Medulla oblongata (tissue), 1 donor: Measurements from ENCODE around the gene ADAMTS10.
"Not testable (repeated sequence)": the region's sequence is repeated elsewhere in the genome, so short reads cannot be mapped to it uniquely, and the experiment has no call there.

Experiments used
- DNase-seq: peaks from one replicate; pipeline ENCODE4 v3.0.0-alpha.2; 2015; ENCODE audit errors: extremely low spot score

The ADAMTS10 gene

DNA sequence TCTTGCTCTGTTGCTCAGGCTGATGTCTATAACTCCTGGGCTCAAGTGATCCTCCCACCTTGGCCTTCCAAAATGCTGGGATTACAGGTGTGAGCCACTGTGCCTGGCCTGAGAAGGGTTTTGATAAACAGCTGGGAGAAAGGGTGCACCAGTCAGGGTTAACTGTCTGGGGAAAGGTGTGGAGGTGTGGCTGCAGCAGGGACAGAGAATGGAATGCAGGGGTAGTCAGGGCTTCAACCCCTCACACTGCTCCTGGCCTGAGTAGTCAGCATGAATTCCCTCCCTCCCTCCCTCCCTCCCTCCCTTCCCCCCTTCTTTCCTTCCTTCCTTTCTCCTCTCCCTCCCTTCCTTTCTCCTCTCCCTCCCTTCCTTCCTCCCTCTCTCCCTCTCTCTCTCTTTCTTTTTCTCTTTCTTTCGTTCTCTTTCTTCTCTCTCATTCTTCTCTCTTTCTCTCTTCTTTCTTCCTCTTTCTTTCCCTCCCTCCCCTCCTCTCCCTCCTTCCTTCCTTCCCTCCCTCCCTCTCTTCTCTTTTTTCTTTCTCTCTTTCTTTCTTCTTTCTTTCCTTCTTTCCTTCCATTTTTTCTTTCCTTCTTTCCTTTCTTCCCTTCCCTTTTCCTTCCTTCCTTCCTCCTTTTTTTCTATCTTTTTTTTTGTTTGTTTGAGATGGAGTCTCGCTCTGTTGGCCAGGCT, 49.3 kb downstream of the ADAMTS10 start:
- no peak for DNase-seq

DNA sequence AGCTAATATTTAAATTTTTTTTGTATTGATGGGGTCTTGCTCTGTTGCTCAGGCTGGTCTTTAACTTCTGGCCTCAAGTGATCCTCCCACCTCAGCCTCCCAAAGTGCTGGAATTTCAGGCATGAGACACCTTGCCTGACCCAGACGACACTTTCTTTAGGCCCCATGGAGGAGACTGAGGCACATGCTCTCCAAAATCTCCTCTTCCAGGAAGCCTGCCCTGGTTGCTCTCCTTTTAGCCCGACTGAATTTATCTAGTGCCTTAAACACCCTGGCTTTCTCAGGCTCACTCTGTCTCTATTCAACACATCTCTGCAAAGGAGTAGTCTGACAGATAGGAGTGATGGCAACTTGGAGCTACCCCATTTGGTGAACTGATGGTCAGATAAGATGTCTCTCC, 52.2 kb downstream of the ADAMTS10 start:
- no peak for DNase-seq

DNA sequence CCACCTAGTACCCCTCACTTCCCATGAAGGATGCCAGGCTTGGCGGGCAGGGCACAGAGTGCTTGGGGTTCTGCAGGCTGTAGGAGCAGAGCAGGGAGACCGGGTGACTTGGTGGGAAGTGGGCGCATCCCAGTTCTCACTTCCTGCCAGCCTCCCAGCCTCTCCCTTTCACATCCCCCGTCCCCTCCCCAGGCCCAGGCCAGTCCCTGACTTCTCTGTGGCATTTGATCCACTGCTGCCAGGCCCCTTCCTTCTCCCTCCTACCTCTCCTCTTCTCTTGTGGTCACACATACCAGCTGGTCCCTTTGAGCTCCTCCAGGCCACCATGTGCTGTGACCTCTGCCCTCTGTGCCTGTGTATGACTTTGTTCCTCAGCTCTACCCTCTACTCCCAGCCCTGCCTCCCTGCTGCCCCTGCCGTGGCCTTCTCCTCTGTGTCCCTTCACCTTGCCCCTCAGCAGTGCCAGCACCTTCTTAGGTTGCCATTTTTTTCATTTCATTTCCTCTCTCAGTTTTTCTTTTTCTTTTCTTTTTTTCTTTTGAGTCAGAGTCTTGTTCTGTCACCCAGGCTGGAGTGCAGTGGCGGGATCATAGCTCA, 52.8 kb downstream of the ADAMTS10 start:
- DNase-seq, result no peak

DNA sequence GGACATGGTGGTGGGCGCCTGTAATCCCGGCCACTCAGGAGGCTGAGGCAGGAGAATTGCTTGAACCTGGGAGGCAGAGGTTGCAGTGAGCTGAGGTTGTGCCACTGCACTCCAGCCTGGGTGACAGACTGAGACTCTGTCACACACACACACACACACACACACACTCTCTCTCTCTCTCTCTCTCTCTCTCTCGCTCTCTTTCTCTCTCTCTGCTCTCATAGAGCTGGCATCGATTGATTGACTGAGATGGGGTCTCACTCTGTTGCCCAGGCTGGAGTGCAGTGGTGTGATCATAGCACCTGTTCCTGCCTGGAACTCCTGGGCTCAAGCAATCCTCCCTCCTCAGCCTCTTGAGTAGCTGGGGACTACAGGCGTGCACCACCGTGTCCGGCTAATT, 56.8 kb downstream of the ADAMTS10 start:
- not testable (repeated sequence) for DNase-seq

DNA sequence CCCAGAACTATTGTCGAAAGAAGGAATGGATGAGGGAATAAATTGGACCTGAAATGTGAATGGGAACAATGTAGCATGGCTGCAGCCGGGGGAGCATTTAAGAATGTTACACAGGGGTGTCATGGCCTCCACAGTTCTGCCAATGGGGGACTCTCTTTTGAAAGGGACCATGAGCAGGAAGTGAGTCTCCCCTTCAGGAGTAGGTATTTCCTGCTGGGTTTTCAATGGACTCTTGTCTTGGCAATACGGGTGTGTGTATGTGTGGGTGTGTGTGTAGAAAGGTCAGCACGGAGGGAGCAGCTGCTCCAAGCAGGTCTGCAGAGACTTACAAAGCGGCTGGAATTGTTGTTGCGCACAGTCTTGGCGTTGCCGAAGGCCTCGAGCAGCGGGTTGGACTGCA, 57.7 kb downstream of the ADAMTS10 start:
- DNase-seq, result no peak

DNA sequence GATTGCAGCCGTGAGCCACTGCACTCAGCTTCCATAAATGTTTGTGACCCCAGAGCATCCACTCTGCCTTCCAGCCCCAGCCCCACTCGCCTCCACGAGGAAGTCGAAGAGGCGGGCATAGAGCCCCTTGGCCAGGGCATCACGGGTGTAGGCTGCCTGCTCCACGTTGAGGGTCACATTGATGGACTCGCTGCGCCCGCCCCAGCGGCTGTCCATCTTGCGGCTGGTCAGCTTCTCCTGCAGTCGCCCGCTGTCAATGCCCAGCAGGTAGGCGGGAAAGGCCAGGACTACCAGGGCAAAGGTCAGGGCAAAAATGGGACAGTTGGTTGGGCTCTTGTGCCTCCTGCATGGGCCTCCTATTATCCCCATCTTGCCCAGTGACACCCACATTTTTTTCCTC, 60.4 kb downstream of the ADAMTS10 start:
- DNase-seq, result no peak

DNA sequence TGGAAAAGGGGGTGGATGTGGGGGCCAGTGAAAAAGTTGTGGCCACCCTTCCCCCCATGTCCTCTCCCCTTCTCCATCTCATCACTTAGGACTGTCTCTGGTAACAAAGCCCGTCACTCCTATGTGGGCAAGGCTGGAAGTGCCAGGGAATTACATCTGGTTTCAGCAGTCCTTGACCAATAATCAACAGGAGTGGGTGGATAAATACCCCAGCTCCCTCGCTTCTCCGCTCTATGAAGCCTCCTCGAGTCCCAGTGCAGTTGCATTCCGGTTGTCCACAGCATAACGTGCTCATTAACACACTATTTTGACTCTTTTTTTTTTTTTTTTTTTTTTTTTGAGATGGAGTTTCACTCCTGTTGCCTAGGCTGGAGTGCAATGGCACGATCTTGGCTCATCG, 64.8 kb downstream of the ADAMTS10 start:
- DNase-seq, result no peak

DNA sequence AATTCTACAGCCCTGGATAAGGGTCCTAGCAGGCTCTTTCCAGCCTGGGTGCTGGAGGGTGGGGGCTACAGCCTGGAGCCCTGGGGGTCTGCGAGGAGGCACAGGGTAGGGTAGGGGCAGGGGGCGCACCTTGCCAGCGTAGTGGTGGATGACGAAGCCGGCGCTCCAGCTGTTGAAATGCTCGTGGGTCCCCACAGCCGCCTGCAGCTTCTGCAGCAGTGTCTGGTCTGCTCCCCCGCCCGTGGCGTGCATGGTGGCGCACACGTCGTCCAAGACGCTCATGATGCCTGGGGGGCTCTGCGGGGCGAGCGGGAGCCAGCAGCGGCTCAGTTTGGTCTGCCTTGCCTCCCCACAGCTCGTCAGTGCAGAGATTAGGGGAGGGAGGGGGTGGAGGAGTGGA, 66.3 kb downstream of the ADAMTS10 start:
- DNase-seq, result no peak

DNA sequence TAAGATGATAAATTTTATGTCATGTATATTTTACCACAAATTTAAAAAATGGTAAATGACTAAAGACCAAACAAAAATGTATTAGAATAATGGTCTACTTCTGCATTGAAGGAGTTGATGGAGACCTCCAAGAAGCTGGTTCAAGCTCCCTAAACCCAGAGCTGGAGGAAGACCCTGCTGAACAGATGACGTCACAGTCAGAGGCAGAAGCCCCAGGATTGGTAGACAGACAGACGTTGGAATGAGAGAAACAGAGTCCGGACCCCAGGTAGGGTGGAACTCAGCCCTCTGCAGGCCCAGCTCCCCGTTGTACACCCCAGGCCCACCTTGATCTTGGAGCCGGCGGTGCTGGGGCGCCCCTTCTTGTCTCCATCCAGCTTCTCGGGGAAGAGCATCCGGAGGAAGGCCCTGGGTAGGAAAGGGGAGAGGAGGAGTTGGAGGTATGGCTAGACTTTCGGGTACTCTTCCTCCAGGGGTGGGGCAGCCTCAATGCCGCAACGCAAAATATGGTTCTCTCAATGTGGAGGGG, 70.8 kb downstream of the ADAMTS10 start:
- no peak for DNase-seq

DNA sequence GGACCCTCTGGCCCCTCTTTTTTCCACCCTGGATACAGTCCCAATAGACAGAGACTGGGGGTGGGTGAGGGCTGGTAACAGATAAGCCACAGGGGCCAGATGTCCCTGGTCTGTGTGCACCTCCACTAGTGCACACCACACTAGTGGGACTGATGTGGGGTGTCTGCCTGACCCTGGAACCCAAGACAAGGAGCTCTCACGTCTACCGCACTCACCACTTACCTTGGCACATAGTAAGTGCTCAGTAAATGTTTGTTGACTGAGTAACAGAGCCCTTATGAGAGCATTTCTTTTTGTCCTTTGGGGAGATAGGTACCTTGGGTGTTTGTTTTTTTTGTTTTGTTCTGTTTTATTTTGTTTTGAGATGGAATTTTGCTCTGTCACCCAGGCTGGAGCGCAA, 73.4 kb downstream of the ADAMTS10 start:
- DNase-seq, result no peak

DNA sequence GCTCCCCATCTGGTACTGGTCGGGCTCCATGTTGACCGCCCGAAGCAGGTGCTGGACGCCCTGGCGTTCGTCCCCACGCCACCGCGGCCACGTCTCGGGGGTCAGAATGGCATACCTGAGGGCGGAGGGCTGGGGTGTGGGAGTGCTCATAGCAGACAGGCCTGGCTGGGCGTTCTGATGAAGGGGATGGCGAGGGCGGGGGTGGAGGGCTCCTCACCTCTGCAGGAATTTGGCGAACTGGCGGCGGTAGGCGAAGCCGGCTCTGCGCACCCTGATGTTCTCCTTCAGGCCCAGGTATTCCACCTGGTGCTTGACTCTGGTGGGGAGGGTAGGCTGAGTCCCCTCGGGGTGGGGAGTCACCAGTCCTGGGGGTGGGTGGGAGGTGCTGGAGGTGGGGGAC, 74.2 kb downstream of the ADAMTS10 start:
- no peak for DNase-seq

DNA sequence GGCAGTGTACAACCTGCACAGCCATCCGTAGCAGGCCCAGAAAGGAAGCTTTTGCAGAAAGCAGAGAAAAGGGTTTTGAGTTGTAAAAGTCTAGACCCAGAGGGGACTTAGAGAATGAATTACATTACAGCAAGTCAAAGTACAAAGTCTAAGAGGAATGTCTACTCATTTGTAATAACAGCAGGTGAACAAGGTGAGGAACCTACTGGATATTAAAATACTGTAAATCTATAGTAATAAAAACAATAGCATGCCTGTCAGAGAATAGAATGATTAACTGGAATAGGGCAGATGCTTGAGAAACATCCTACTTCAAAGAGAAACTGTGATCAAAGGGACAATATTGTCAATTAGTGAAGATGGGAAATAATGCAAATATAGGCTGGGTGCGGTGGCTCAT, 78.3 kb downstream of the ADAMTS10 start:
- no peak for DNase-seq

DNA sequence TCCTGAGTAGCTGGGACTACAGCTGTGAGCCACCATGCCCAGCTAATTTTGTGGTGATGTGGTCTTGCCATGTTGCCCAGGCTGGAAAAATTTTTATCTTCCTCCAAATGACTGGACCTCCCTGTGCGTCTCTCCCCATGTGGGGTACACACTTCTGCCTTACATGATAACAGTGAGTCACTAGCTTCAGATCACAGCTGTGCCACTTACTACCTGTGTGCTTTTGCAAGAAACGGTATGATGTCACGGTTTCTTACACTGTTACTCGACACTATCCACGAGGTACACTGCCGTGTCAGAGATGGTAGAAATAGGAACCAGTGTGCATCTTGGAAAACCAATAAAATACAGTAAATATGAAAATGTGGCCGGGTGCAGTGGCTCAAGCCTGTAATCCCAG, 79.0 kb downstream of the ADAMTS10 start:
- DNase-seq, result no peak
